Smooth muscle cell (in vitro differentiated cells): ENCODE measurements around the gene TMEM120A. TPM values are rescaled to one million over a fixed set of nuclear protein-coding genes. Genes with fewer than 3 reads are reported as not detected.

Experiments used
- DNase-seq: peaks from one replicate; lab custom pipeline; 2025; ENCODE audit not compliant: unreplicated experiment; lab: John Stamatoyannopoulos, UW
- H2AFZ ChIP-seq: fragments of 200-600 bp; sonication (generic); 2 replicates; pipeline ENCODE4 v1.6.0; 2016; ENCODE audit warnings: antibody characterized with exemption, low read depth, mild to moderate bottlenecking
- H3F3A ChIP-seq: fragments of 200-600 bp; sonication (generic); 2 replicates; pipeline ENCODE4 v1.6.0; 2017; ENCODE audit warnings: antibody characterized with exemption, low read depth
- H3K27ac ChIP-seq: fragments of 200-600 bp; sonication (generic); 2 replicates; pipeline ENCODE4 v1.5.1; 2016; ENCODE audit warnings: low read depth, mild to moderate bottlenecking
- H3K27me3 ChIP-seq: fragments of 200-600 bp; sonication (generic); 2 replicates; pipeline ENCODE4 v1.6.1; 2016; ENCODE audit warnings: low read depth, mild to moderate bottlenecking
- H3K36me3 ChIP-seq: fragments of 200-600 bp; sonication (generic); 2 replicates; pipeline ENCODE4 v1.5.1; 2016; ENCODE audit warnings: low read depth
- H3K4me1 ChIP-seq: fragments of 200-600 bp; sonication (generic); 2 replicates; pipeline ENCODE4 v1.5.1; 2016; ENCODE audit warnings: low read depth
- H3K4me2 ChIP-seq: fragments of 200-600 bp; sonication (generic); 2 replicates; pipeline ENCODE4 v1.6.0; 2016; ENCODE audit warnings: mild to moderate bottlenecking
- H3K4me3 ChIP-seq: fragments of 200-600 bp; sonication (generic); 2 replicates; pipeline ENCODE4 v1.5.1; 2016; ENCODE audit warnings: mild to moderate bottlenecking
- H3K79me2 ChIP-seq: fragments of 200-600 bp; sonication (generic); 2 replicates; pipeline ENCODE4 v1.6.0; 2016; ENCODE audit warnings: low read depth, mild to moderate bottlenecking
- H3K9ac ChIP-seq: fragments of 200-600 bp; sonication (generic); 2 replicates; pipeline ENCODE4 v1.6.0; 2016; ENCODE audit warnings: low read depth
- H3K9me3 ChIP-seq: fragments of 200-600 bp; sonication (generic); replicated peaks from 2 replicates; pipeline ENCODE4 v1.5.1; 2016; ENCODE audit warnings: low read depth
- H4K20me1 ChIP-seq: fragments of 200-600 bp; sonication (generic); 2 replicates; pipeline ENCODE4 v1.6.0; 2016; ENCODE audit warnings: low read depth
- CTCF ChIP-seq: fragments of 200-600 bp; sonication (generic); IDR thresholded peaks from 2 replicates; pipeline ENCODE4 v1.5.1; 2017; ENCODE audit warnings: borderline replicate concordance, mild to moderate bottlenecking, antibody characterized with exemption; ENCODE audit not compliant: insufficient read depth, poor library complexity, severe bottlenecking
- WGBS: methylation state at CpG from one replicate; pipeline ENCODE4 v1.1.7; 2016; ENCODE audit warnings: low lambda C conversion rate; 5-methylcytosine and 5-hydroxymethylcytosine counted together
- polyA plus RNA-seq: library from polyadenylated mRNA; unstranded; fragments of >200 nt; fragmentation: Nextera tagmentation; extraction: Ambion mirVana; gene quantifications from 2 replicates; pipeline ENCODE4 v1.2.1, GENCODE V29; 2016
- total RNA-seq: library from RNA; depleted of rRNA; stranded (reverse); fragments of >200 nt; gene quantifications from 2 replicates; pipeline ENCODE4 v1.2.3, GENCODE V29; 2014

Gene TMEM120A
- total and polyA plus RNA-seq, 2 experiments from 2014 or later, result 20.3 to 37.2 TPM

GRCh38 chr7:75995996-75996395 lies 1.6 kb upstream of the TMEM120A start:
- H3K9ac ChIP-seq, result no peak overlapping the region
- H3K27me3 ChIP-seq, result no peaks in the 10 kb centered on the region
- H3K9me3 ChIP-seq, result no peaks in the 10 kb centered on the region
- no peak overlapping the region for H2AFZ ChIP-seq
- H3F3A ChIP-seq, result no peaks in the 10 kb centered on the region
- no peak for TF ChIP-seq CTCF
- no peaks in the 10 kb centered on the region for H3K36me3 ChIP-seq
- H3K4me1 ChIP-seq, result peaks cover 6% of the 10 kb centered on the region
- H3K4me2 ChIP-seq, result no peak overlapping the region
- H3K79me2 ChIP-seq, result no peaks in the 10 kb centered on the region
- H3K27ac ChIP-seq, result no peak overlapping the region
- DNase-seq, result no peak
- H4K20me1 ChIP-seq, result no peaks in the 10 kb centered on the region
- H3K4me3 ChIP-seq, result no peak overlapping the region
- WGBS, result 97% methylated on average over 5 of the region's 5 CpGs

GRCh38 chr7:75995052-75995471 lies 667 bp upstream of the TMEM120A start:
- WGBS, result 70% methylated on average over 11 of the region's 11 CpGs
- DNase-seq, result no peak
- no peak overlapping the region for H3K9ac ChIP-seq
- H3K36me3 ChIP-seq, result no peaks in the 10 kb centered on the region
- peaks cover 6% of the 10 kb centered on the region for H3K4me1 ChIP-seq
- peak overlapping the region; percentile 99 for H3K4me2 ChIP-seq
- H3F3A ChIP-seq, result no peaks in the 10 kb centered on the region
- H2AFZ ChIP-seq, result no peak overlapping the region
- H3K27me3 ChIP-seq, result no peaks in the 10 kb centered on the region
- no peak for TF ChIP-seq CTCF
- no peaks in the 10 kb centered on the region for H3K79me2 ChIP-seq
- H3K4me3 ChIP-seq, result peak overlapping the region; percentile 87
- H3K9me3 ChIP-seq, result no peaks in the 10 kb centered on the region
- H3K27ac ChIP-seq, result no peak overlapping the region
- no peaks in the 10 kb centered on the region for H4K20me1 ChIP-seq

GRCh38 chr7:75993689-75994387 lies 557 bp downstream of the TMEM120A start:
- Histone ChIP-seq H4K20me1 (no peaks in the 10 kb centered on the region), H3K79me2 (no peaks in the 10 kb centered on the region), H3K36me3 (no peaks in the 10 kb centered on the region), H3K9me3 (no peaks in the 10 kb centered on the region), H3K27ac (no peak overlapping the region), H2AFZ (peak overlapping the region; percentile 4), H3K9ac (peak overlapping the region; percentile 70), H3K4me1 (peaks cover 6% of the 10 kb centered on the region), H3K4me2 (peak overlapping the region; percentile 99), H3K4me3 (peak overlapping the region; percentile 87), H3F3A (no peaks in the 10 kb centered on the region), H3K27me3 (no peaks in the 10 kb centered on the region)
- peak; percentile 48 for DNase-seq
- TF ChIP-seq CTCF, result no peak
- 2% methylated on average over 33 of the region's 40 CpGs for WGBS

GRCh38 chr7:75992083-75992755 lies 2.2 kb downstream of the TMEM120A start:
- Histone ChIP-seq H3K9me3 (no peaks in the 10 kb centered on the region), H2AFZ (no peak overlapping the region), H3K4me2 (no peak overlapping the region), H3K36me3 (no peaks in the 10 kb centered on the region), H3K79me2 (no peaks in the 10 kb centered on the region), H3K4me1 (peaks cover 6% of the 10 kb centered on the region), H3K27ac (no peak overlapping the region), H3F3A (no peaks in the 10 kb centered on the region), H3K9ac (no peak overlapping the region), H3K4me3 (no peak overlapping the region), H3K27me3 (no peaks in the 10 kb centered on the region), H4K20me1 (no peaks in the 10 kb centered on the region)
- no peak for TF ChIP-seq CTCF
- DNase-seq, result no peak
- WGBS, result 97% methylated on average over 20 of the region's 20 CpGs
